Left forelimb (tissue), 1 donor: ENCODE results near the gene NUBPL.
"Not testable (repeated sequence)": the region's sequence is repeated elsewhere in the genome, so short reads cannot be mapped to it uniquely, and the experiment has no call there.

ENCODE experiments used
- DNase-seq: peaks from one replicate; pipeline ENCODE4 v3.0.0-alpha.2; 2018; ENCODE audit warnings: low spot score

The NUBPL gene

GRCh38 chr14:31880935-31881334 lies 319.7 kb downstream of the NUBPL start:
- no peak for DNase-seq

GRCh38 chr14:31881531-31882310 lies 320.5 kb downstream of the NUBPL start:
- no peak for DNase-seq

- no peak for DNase-seq
Measured at GRCh38 chr14:31884238-31884637, 323.0 kb downstream of the NUBPL start.

- no peak for DNase-seq
Measured at GRCh38 chr14:31884776-31885379, 323.7 kb downstream of the NUBPL start.

- DNase-seq = no peak
Measured at GRCh38 chr14:31886156-31886835, 325.1 kb downstream of the NUBPL start.

GRCh38 chr14:31887929-31888580 lies 326.9 kb downstream of the NUBPL start:
- DNase-seq = no peak

- DNase-seq = no peak
Measured at GRCh38 chr14:31889297-31889696, 328.1 kb downstream of the NUBPL start.

GRCh38 chr14:31890202-31890601 lies 329.0 kb downstream of the NUBPL start:
- not testable (repeated sequence) for DNase-seq

- no peak for DNase-seq
Measured at GRCh38 chr14:31893221-31893757, 332.1 kb downstream of the NUBPL start.

GRCh38 chr14:31894351-31894750 lies 333.1 kb downstream of the NUBPL start:
- no peak for DNase-seq

- DNase-seq = no peak
Measured at GRCh38 chr14:31895206-31895605, 334.0 kb downstream of the NUBPL start.

- DNase-seq = no peak
Measured at GRCh38 chr14:31895646-31896045, 334.4 kb downstream of the NUBPL start.

GRCh38 chr14:31897581-31898186 lies 336.5 kb downstream of the NUBPL start:
- no peak for DNase-seq

- DNase-seq = no peak
Measured at GRCh38 chr14:31898838-31899528, 337.8 kb downstream of the NUBPL start.

- no peak for DNase-seq
Measured at GRCh38 chr14:31902002-31902401, 340.8 kb downstream of the NUBPL start.

- no peak for DNase-seq
Measured at GRCh38 chr14:31902945-31903646, 341.9 kb downstream of the NUBPL start.

GRCh38 chr14:31909977-31910376 lies 348.8 kb downstream of the NUBPL start:
- DNase-seq = no peak
